Esophagus squamous epithelium (tissue), 4 donors: ENCODE data around the gene OS9.

Source experiments
- POLR2A ChIP-seq, 4 donors: fragments of 450-650 bp; IDR thresholded peaks; one replicate each; pipeline ENCODE4 v1.6.1; 2017; ENCODE audit warnings: antibody characterized with exemption in 4 of 4, mild to moderate bottlenecking in 4 of 4, moderate library complexity in 3 of 4
- TF ChIP-seq, protein P1 (sequence below), 6 experiments: fragments of 450-650 bp in 4 of 6; fragments of 200-600 bp in 2 of 6; sonication (generic) in 2 of 6; IDR thresholded peaks; one replicate each; pipeline ENCODE4 v1.5.1; 2016 to 2019; ENCODE audit warnings: antibody characterized with exemption in 6 of 6, mild to moderate bottlenecking in 4 of 6, moderate library complexity in 4 of 6

DNA sequence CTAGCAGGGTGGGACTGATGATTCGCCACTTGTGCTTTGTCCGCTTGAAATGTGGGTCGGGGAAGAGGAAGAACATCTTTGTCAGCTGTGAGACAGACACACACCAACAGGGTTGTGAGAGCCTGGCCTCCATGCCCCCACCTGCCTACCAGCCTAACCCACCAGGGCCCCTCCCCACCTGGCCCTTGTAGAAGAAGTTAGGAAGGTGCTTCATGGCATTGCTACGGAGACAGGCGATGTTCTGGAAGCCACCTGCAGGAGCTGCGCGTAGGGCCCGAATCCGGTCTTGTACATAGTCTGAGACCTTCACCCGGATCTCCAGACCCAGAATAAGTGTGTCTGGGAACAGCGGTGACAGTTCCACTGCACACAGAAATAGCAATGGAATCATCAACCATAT, 75.7 kb downstream of the OS9 start:
- TF ChIP-seq POLR2A (IDR thresholded peaks at IDR 0.05), result no peak
- TF ChIP-seq, protein P1, sequence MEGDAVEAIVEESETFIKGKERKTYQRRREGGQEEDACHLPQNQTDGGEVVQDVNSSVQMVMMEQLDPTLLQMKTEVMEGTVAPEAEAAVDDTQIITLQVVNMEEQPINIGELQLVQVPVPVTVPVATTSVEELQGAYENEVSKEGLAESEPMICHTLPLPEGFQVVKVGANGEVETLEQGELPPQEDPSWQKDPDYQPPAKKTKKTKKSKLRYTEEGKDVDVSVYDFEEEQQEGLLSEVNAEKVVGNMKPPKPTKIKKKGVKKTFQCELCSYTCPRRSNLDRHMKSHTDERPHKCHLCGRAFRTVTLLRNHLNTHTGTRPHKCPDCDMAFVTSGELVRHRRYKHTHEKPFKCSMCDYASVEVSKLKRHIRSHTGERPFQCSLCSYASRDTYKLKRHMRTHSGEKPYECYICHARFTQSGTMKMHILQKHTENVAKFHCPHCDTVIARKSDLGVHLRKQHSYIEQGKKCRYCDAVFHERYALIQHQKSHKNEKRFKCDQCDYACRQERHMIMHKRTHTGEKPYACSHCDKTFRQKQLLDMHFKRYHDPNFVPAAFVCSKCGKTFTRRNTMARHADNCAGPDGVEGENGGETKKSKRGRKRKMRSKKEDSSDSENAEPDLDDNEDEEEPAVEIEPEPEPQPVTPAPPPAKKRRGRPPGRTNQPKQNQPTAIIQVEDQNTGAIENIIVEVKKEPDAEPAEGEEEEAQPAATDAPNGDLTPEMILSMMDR (IDR thresholded peaks at IDR 0.05), result no peak
